B cell (primary cell): Measurements from ENCODE around the gene CHST4.

Source experiments
- CTCF ChIP-seq: fragments of 200-600 bp; IDR thresholded peaks from one replicate; pipeline ENCODE4 v1.8.0; 2022; ENCODE audit warnings: antibody characterized with exemption, mild to moderate bottlenecking
- EZH2 ChIP-seq: IDR thresholded peaks from 2 replicates; pipeline ENCODE4 v1.6.1; 2012; ENCODE audit warnings: borderline replicate concordance, low read depth, mild to moderate bottlenecking, moderate library complexity, low read length; ENCODE audit not compliant: insufficient read depth, poor library complexity, severe bottlenecking

GRCh38 chr16:71491054-71491453, 35.2 kb upstream of the CHST4 start:
- no peak for TF ChIP-seq CTCF
- TF ChIP-seq EZH2, result no peak
